GM12878 (cell line): ENCODE measurements around the gene KIRREL3. TPM values are rescaled to one million over a fixed set of nuclear protein-coding genes. Genes with fewer than 3 reads are reported as not detected.

Source experiments
- ATAC-seq: fragments of 200-7000 bp; cut with Tn5 transposase; 3 replicates; pipeline ENCODE4 v1.9.1; 2020; ENCODE audit warnings: mild to moderate bottlenecking, moderate library complexity
- BruUV-seq: library from RNA; stranded (reverse); fragments of 400-500 nt; replicated peaks from 2 replicates; lab custom pipeline; 2021; lab: Mats Ljungman, UMichigan
- CTCF ChIA-PET: fragments of 300-600 bp; sonication (Branson Sonifier 250); formaldehyde crosslinking; extraction: SDS; loops from one replicate; lab custom pipeline; 2021; ENCODE audit warnings: inconsistent platforms; lab: Yijun Ruan, JAX
- POLR2A ChIA-PET: fragments of 350-600 bp; formaldehyde crosslinking; extraction: SDS; loops from one replicate; lab custom pipeline; 2021; ENCODE audit warnings: inconsistent platforms; lab: Charles Lee
- RAD21 ChIA-PET: fragments of 300-600 bp; sonication (Branson Sonifier 250); formaldehyde crosslinking; loops from one replicate; lab custom pipeline; 2023; ENCODE audit warnings: antibody characterized with exemption; ENCODE audit not compliant: unreplicated experiment; lab: Charles Lee
- SMC1A ChIA-PET: fragments of 300-600 bp; sonication (Branson Sonifier 250); formaldehyde crosslinking; loops from one replicate; lab custom pipeline; 2023; ENCODE audit not compliant: unreplicated experiment, uncharacterized antibody; lab: Charles Lee
- DNase-seq: peaks from one replicate; pipeline ENCODE4 v3.0.0-alpha.2; 2011; ENCODE audit warnings: low read depth, low spot score
- FAIRE-seq: peaks from 3 replicates; lab custom pipeline; 2011; peaks lifted over from hg19 to GRCh38; lab: Jason Lieb, UNC
- H2AFZ ChIP-seq: 2 replicates; pipeline ENCODE4 v1.6.0; 2011; ENCODE audit warnings: low read depth, low read length, control low read depth; ENCODE audit not compliant: control insufficient read depth
- H3K27ac ChIP-seq: 2 replicates; pipeline ENCODE4 v1.5.1; 2011; ENCODE audit warnings: control low read depth; ENCODE audit not compliant: control insufficient read depth, insufficient read depth
- H3K27me3 ChIP-seq, 2 experiments: replicated peaks in 1 of 2; 2 replicates each; pipeline versions ENCODE4 v1.6.0 to v1.6.1; 2011; ENCODE audit warnings: low read length in 1 of 2; ENCODE audit not compliant: control insufficient read depth in 2 of 2, insufficient read depth in 2 of 2
- H3K36me3 ChIP-seq, 2 experiments: 2 replicates each; pipeline ENCODE4 v1.5.1; 2011; ENCODE audit warnings: low read length in 1 of 2; ENCODE audit not compliant: control insufficient read depth in 2 of 2, insufficient read depth in 2 of 2
- H3K4me1 ChIP-seq: 2 replicates; pipeline ENCODE4 v1.6.1; 2011; ENCODE audit warnings: mild to moderate bottlenecking, low read length, moderate library complexity, mixed read lengths; ENCODE audit not compliant: control insufficient read depth, insufficient read depth
- H3K4me2 ChIP-seq: 2 replicates; pipeline ENCODE4 v1.6.0; 2011; ENCODE audit warnings: control low read depth; ENCODE audit not compliant: control insufficient read depth, insufficient read depth
- H3K4me3 ChIP-seq: fragments of 200-600 bp; sonication (generic); 2 replicates; pipeline ENCODE4 v1.5.1; 2016
- H3K79me2 ChIP-seq: 2 replicates; pipeline ENCODE4 v1.6.0; 2011; ENCODE audit warnings: low read length; ENCODE audit not compliant: control insufficient read depth, insufficient read depth
- H3K9ac ChIP-seq: 2 replicates; pipeline ENCODE4 v1.8.0; 2011; ENCODE audit warnings: low read length, control low read depth, mixed read lengths; ENCODE audit not compliant: control insufficient read depth, insufficient read depth
- H3K9me3 ChIP-seq: replicated peaks from 3 replicates; pipeline ENCODE4 v1.5.1; 2011; ENCODE audit warnings: mild to moderate bottlenecking, low read length; ENCODE audit not compliant: control insufficient read depth, insufficient read depth
- H4K20me1 ChIP-seq: 2 replicates; pipeline ENCODE4 v1.6.0; 2011; ENCODE audit not compliant: control insufficient read depth, insufficient read depth
- ATF7 ChIP-seq: fragments of 450-650 bp; IDR thresholded peaks from 2 replicates; pipeline ENCODE4 v1.6.1; 2016; ENCODE audit warnings: low read depth, mild to moderate bottlenecking
- EP300 ChIP-seq, 2 experiments: fragments of 150-350 bp in 1 of 2; IDR thresholded peaks; 2 replicates each; pipeline ENCODE4 v1.6.1; 2011 to 2012; ENCODE audit warnings: low read depth in 2 of 2, low read length in 2 of 2, borderline replicate concordance in 1 of 2, improper control_type of control experiment in 1 of 2, inconsistent platforms in 1 of 2; ENCODE audit not compliant: control insufficient read depth in 1 of 2
- IRF4 ChIP-seq: IDR thresholded peaks from 2 replicates; pipeline ENCODE4 v1.6.1; 2011; ENCODE audit warnings: low read depth, low read length
- JUND ChIP-seq: IDR thresholded peaks from 2 replicates; pipeline ENCODE4 v1.6.1; 2012; ENCODE audit warnings: low read depth, mild to moderate bottlenecking, low read length, improper control_type of control experiment, moderate library complexity
- KLF5 ChIP-seq: fragments of 450-650 bp; IDR thresholded peaks from 2 replicates; pipeline ENCODE4 v1.6.1; 2014; ENCODE audit warnings: mild to moderate bottlenecking; ENCODE audit not compliant: partially characterized antibody
- MYC ChIP-seq: IDR thresholded peaks from 2 replicates; pipeline ENCODE4 v1.6.1; 2011; ENCODE audit warnings: mild to moderate bottlenecking, low read length, moderate library complexity, inconsistent platforms; ENCODE audit not compliant: insufficient read depth, insufficient replicate concordance, insufficient read length, severe bottlenecking
- NFXL1 ChIP-seq: fragments of 450-650 bp; IDR thresholded peaks from 2 replicates; pipeline ENCODE4 v1.6.1; 2017; ENCODE audit warnings: antibody characterized with exemption, mild to moderate bottlenecking, borderline replicate concordance
- PML ChIP-seq: IDR thresholded peaks from 2 replicates; pipeline ENCODE4 v1.6.1; 2012; ENCODE audit warnings: low read length, inconsistent platforms
- STAT3 ChIP-seq: IDR thresholded peaks from 2 replicates; pipeline ENCODE4 v1.6.1; 2011; ENCODE audit warnings: low read depth, low read length, improper control_type of control experiment
- SUPT20H ChIP-seq: IDR thresholded peaks from 2 replicates; pipeline ENCODE4 v1.6.1; 2011; ENCODE audit warnings: low read depth, mild to moderate bottlenecking, low read length, moderate library complexity, borderline replicate concordance; ENCODE audit not compliant: control insufficient read depth
- ZBTB33 ChIP-seq: fragments of 450-650 bp; IDR thresholded peaks from 2 replicates; pipeline ENCODE4 v1.6.1; 2017; ENCODE audit warnings: mild to moderate bottlenecking
- ZNF217 ChIP-seq: fragments of 450-650 bp; IDR thresholded peaks from 2 replicates; pipeline ENCODE4 v1.6.1; 2017; ENCODE audit warnings: antibody characterized with exemption, mild to moderate bottlenecking
- WGBS: methylation state at CpG from one replicate; pipeline ENCODE4 v1.1.6; 2016; ENCODE audit warnings: low lambda C conversion rate; ENCODE audit not compliant: insufficient replicate concordance, insufficient coverage; ENCODE audit errors: missing lambda C conversion rate; 5-methylcytosine and 5-hydroxymethylcytosine counted together
- in situ Hi-C: fragments of 300-500 bp; cut with MboI; formaldehyde crosslinking; loops from 9 replicates; pipeline ENCODE4 v1.14.3; 2018; ENCODE audit warnings: mixed read lengths
- intact Hi-C: fragments of 100-400 bp; cut with micrococcal nuclease; formaldehyde crosslinking; loops from one replicate; pipeline ENCODE4 v1.14.2; 2022; ENCODE audit not compliant: unreplicated experiment
- polyA plus RNA-seq, 11 experiments: library from polyadenylated mRNA; depleted of rRNA in 4 of 11; unstranded in 6 of 11; stranded (reverse) in 5 of 11; fragments of >200 nt; fragmentation: Nextera tagmentation in 4 of 11; fragmentation: Illumina TruSeq in 1 of 11; extraction: Ambion mirVana in 4 of 11; extraction: Trizol in 1 of 11; gene quantifications; 1 replicate in 1 of 11; 2 replicates in 10 of 11; pipeline versions ENCODE4 v1.2.1 to v1.2.3, GENCODE V29; 2011 to 2016; ENCODE audit warnings: inconsistent platforms in 2 of 11, missing spikeins in 2 of 11, low read depth in 1 of 11
- total RNA-seq, 4 experiments: library from RNA; depleted of rRNA in 3 of 4; stranded (reverse); fragments of >200 nt in 3 of 4; fragmentation: Illumina TruSeq in 1 of 4; extraction: Trizol in 1 of 4; gene quantifications; 2 replicates each; pipeline versions ENCODE4 v1.2.1 to v1.2.3, GENCODE V29; 2013 to 2021

Gene KIRREL3
- total and polyA plus RNA-seq, 10 of the 15 experiments (the other 5 are each of a cell fraction or from before 2014, with no cell fraction given): under 0.01 TPM; not detected in 9

- no peaks in the 10 kb centered on the region for H3K79me2 ChIP-seq
- no peak overlapping the region for H3K27ac ChIP-seq
- 0% methylated on average over 3 of the region's 3 CpGs for WGBS
- H3K4me2 ChIP-seq: no peak overlapping the region
- H3K9ac ChIP-seq: no peak overlapping the region
- ChIA-PET RAD21 (no interaction called here), SMC1A (no interaction called here), CTCF (no interaction called here), POLR2A (no interaction called here)
- H2AFZ ChIP-seq: no peak overlapping the region
- no peak overlapping the region for H3K4me3 ChIP-seq
- no peaks in the 10 kb centered on the region for H3K4me1 ChIP-seq
- ATAC-seq: no peak
- H3K36me3 ChIP-seq: no peaks in the 10 kb centered on the region
- no peak for FAIRE-seq
- no peak for DNase-seq
- H3K9me3 ChIP-seq: no peaks in the 10 kb centered on the region
- TF ChIP-seq ZNF217: no peak
- no peak for TF ChIP-seq MYC
- TF ChIP-seq SUPT20H: no peak
- TF ChIP-seq NFXL1: no peak
- TF ChIP-seq STAT3: no peak
- no peak for TF ChIP-seq ATF7
- TF ChIP-seq EP300 (IDR thresholded peaks at IDR 0.05; ENCODE audit: borderline replicate concordance in 1 of 2, control insufficient read depth in 1 of 2, low read depth in 2 of 2, low read length in 2 of 2): no peak
- TF ChIP-seq JUND: no peak
- TF ChIP-seq KLF5: no peak
- TF ChIP-seq PML: no peak
- no peak for TF ChIP-seq ZBTB33
- TF ChIP-seq IRF4: no peak
- intact Hi-C loops (no loop called here), in situ Hi-C loops (no loop called here)
- no TSS peak for BruUV-seq
- peaks cover 0 to 2% of the 10 kb centered on the region in 2 experiments for H3K27me3 ChIP-seq
- H4K20me1 ChIP-seq: no peaks in the 10 kb centered on the region
Measured at GRCh38 chr11:126951465-126951864, 49.1 kb downstream of the KIRREL3 start.
